PC-3 (cell line): ENCODE measurements around the gene RIMS4. TPM values are rescaled to one million over a fixed set of nuclear protein-coding genes. Genes with fewer than 3 reads are reported as not detected.

Experiments
- ATAC-seq: fragments of 200-7000 bp; cut with Tn5 transposase; 2 replicates; pipeline ENCODE4 v1.9.1; 2020; ENCODE audit warnings: mild to moderate bottlenecking, moderate library complexity
- BruUV-seq: library from RNA; stranded (reverse); fragments of 400-500 nt; replicated peaks from 2 replicates; lab custom pipeline; 2021; lab: Mats Ljungman, UMichigan
- CTCF ChIA-PET: fragments of 300-600 bp; sonication (Branson Sonifier 250); formaldehyde crosslinking; loops from one replicate; lab custom pipeline; 2022; ENCODE audit warnings: antibody characterized with exemption; lab: Charles Lee
- POLR2A ChIA-PET: fragments of 300-600 bp; sonication (Branson Sonifier 250); formaldehyde crosslinking; loops from one replicate; lab custom pipeline; 2022; ENCODE audit warnings: antibody characterized with exemption; ENCODE audit not compliant: unreplicated experiment; lab: Charles Lee
- DNase-seq: peaks from one replicate; pipeline ENCODE4 v3.0.0-alpha.2; 2015
- H2AFZ ChIP-seq: fragments of 300-600 bp; sonication (generic); 2 replicates; pipeline ENCODE4 v1.6.0; 2016; ENCODE audit warnings: antibody characterized with exemption, low read length
- H3F3A ChIP-seq: fragments of 300-600 bp; sonication (generic); one replicate; pipeline ENCODE4 v1.6.0; 2017; ENCODE audit warnings: antibody characterized with exemption, low read length, control low read depth, mild to moderate bottlenecking; ENCODE audit not compliant: unreplicated experiment
- H3K27ac ChIP-seq: fragments of 300-600 bp; sonication (generic); 2 replicates; pipeline ENCODE4 v1.5.1; 2016; ENCODE audit warnings: mild to moderate bottlenecking, low read length
- H3K27me3 ChIP-seq: fragments of 300-600 bp; sonication (generic); 2 replicates; pipeline ENCODE4 v1.6.1; 2016; ENCODE audit warnings: low read length, mixed read lengths
- H3K36me3 ChIP-seq: fragments of 300-600 bp; sonication (generic); 2 replicates; pipeline ENCODE4 v1.6.1; 2016; ENCODE audit warnings: low read depth, mixed run types, low read length, mixed read lengths
- H3K4me1 ChIP-seq: fragments of 300-600 bp; sonication (generic); 2 replicates; pipeline ENCODE4 v1.5.1; 2016; ENCODE audit warnings: low read length; ENCODE audit not compliant: insufficient read depth
- H3K4me2 ChIP-seq: fragments of 300-600 bp; sonication (generic); 2 replicates; pipeline ENCODE4 v1.6.0; 2016; ENCODE audit warnings: low read length
- H3K4me3 ChIP-seq: fragments of 300-600 bp; sonication (generic); 2 replicates; pipeline ENCODE4 v1.5.1; 2016; ENCODE audit warnings: mild to moderate bottlenecking, low read length, mixed read lengths
- H3K79me2 ChIP-seq: fragments of 300-600 bp; sonication (generic); 2 replicates; pipeline ENCODE4 v1.6.1; 2017; ENCODE audit warnings: low read length, mixed read lengths
- H3K9ac ChIP-seq: fragments of 300-600 bp; sonication (generic); 2 replicates; pipeline ENCODE4 v1.6.0; 2016; ENCODE audit warnings: mild to moderate bottlenecking, low read length
- H3K9me2 ChIP-seq: fragments of 300-600 bp; sonication (generic); replicated peaks from 2 replicates; pipeline ENCODE4 v1.6.1; 2016; ENCODE audit warnings: mixed run types, low read length, mixed read lengths
- H3K9me3 ChIP-seq: fragments of 300-600 bp; sonication (generic); 2 replicates; pipeline ENCODE4 v1.6.1; 2016; ENCODE audit warnings: low read length, mixed read lengths
- H4K20me1 ChIP-seq: fragments of 300-600 bp; sonication (generic); 2 replicates; pipeline ENCODE4 v1.6.1; 2016; ENCODE audit warnings: low read length, mixed read lengths
- EZH2 ChIP-seq: fragments of 300-600 bp; sonication (generic); IDR thresholded peaks from one replicate; pipeline ENCODE4 v1.6.1; 2017; ENCODE audit warnings: antibody characterized with exemption, mild to moderate bottlenecking, low read length; ENCODE audit not compliant: unreplicated experiment
- EZH2phosphoT487 ChIP-seq: fragments of 300-600 bp; sonication (generic); IDR thresholded peaks from 2 replicates; pipeline ENCODE4 v1.6.1; 2018; ENCODE audit warnings: mild to moderate bottlenecking, antibody characterized with exemption, low read length, borderline replicate concordance
- intact Hi-C: fragments of 100-400 bp; cut with micrococcal nuclease; formaldehyde crosslinking; loops from 2 replicates; pipeline ENCODE4 v1.9.0; 2023
- total RNA-seq: library from RNA; depleted of rRNA; stranded (reverse); fragments of >200 nt; gene quantifications from 2 replicates; pipeline ENCODE4 v1.2.3, GENCODE V29; 2014
- TF ChIP-seq, protein P1 (sequence below): fragments of 300-600 bp; sonication (generic); conservative IDR thresholded peaks from 2 replicates; pipeline ENCODE4 v1.5.1; 2017; ENCODE audit warnings: antibody characterized with exemption, low read depth, mild to moderate bottlenecking, low read length

Gene RIMS4
- total RNA-seq, 1 experiment from 2014 or later: 0.04 TPM

DNA sequence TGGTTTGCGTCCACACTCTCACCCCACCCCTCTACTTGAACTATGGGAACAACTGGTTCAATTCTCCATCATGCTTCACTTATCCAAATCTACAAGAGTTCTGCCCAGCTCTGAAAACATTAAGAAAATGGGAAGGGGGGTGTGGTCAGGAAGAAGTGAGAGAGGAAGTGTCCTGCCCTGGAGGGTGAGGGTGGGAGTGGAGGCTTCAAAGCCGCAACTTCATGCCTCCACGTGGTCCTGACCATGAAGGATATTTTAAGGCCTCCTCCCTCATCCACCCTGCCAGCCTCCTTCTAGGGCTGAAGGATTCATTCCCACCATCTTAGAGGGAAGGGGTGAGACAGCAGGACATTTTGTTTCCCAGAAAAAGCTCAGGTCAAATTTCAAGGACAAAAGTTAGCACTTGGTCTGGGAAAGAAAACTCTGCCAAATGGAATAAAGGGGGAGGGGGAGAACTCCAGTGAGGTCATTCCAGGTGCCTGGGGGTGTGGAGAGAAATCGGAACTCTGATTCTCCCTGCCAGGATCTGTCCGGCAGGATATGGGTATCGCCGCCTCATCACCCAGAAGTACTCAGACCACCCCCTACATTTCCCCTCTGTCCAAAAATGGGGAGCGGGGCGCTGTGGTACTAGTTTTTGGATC is 4.9 kb downstream of the RIMS4 start:
- Histone ChIP-seq H3K4me2 (no peak overlapping the region), H4K20me1 (no peaks in the 10 kb centered on the region), H2AFZ (no peak overlapping the region), H3K27ac (no peak overlapping the region), H3K4me1 (no peaks in the 10 kb centered on the region), H3K9me2 (no peaks in the 10 kb centered on the region), H3K9me3 (no peaks in the 10 kb centered on the region), H3K27me3 (peaks cover 54% of the 10 kb centered on the region), H3K79me2 (no peaks in the 10 kb centered on the region), H3K9ac (no peak overlapping the region), H3K36me3 (no peaks in the 10 kb centered on the region), H3K4me3 (no peak overlapping the region), H3F3A (no peaks in the 10 kb centered on the region)
- ATAC-seq (no peak), DNase-seq (no peak)
- TF ChIP-seq EZH2phosphoT487 (no peak), EZH2 (no peak)
- TF ChIP-seq, protein P1, sequence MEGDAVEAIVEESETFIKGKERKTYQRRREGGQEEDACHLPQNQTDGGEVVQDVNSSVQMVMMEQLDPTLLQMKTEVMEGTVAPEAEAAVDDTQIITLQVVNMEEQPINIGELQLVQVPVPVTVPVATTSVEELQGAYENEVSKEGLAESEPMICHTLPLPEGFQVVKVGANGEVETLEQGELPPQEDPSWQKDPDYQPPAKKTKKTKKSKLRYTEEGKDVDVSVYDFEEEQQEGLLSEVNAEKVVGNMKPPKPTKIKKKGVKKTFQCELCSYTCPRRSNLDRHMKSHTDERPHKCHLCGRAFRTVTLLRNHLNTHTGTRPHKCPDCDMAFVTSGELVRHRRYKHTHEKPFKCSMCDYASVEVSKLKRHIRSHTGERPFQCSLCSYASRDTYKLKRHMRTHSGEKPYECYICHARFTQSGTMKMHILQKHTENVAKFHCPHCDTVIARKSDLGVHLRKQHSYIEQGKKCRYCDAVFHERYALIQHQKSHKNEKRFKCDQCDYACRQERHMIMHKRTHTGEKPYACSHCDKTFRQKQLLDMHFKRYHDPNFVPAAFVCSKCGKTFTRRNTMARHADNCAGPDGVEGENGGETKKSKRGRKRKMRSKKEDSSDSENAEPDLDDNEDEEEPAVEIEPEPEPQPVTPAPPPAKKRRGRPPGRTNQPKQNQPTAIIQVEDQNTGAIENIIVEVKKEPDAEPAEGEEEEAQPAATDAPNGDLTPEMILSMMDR: no peak
- intact Hi-C loops: no loop called here
- no TSS peak for BruUV-seq
- CTCF ChIA-PET: interaction anchor here (0.9 kb wide), 1 partner anchor 58 kb away, joined by 3 read pairs; no protein-coding TSS in a partner anchor
- POLR2A ChIA-PET: no interaction called here

DNA sequence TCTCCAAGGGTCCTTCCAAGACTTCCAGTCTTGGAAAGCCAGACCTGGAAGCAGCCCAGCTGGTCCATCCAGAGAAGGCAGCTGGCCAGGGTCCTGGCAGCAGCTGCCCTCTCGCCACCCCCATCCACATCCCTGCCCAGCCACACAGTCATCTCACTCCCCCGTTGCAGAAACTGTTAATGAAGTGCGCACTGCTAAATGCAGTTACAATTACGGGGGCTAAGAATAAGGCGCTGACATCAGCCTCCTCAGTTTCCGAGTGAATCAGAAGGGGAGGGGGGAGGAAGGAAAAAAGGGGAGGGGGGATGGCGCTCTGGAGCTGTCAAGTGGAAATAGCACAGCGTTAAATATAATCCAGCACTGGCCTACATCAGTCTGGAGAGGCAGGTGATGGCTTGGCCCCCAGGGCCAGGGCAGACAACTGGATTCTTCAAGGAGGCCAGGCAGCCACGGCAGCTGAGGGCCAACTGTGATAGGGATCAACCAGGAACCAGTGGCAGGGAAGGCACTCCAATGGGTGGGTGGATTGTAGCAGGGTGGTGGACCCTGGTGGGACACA is 6.9 kb downstream of the RIMS4 start:
- no peaks in the 10 kb centered on the region for H3F3A ChIP-seq
- H3K4me3 ChIP-seq: no peak overlapping the region
- no TSS peak for BruUV-seq
- no peaks in the 10 kb centered on the region for H3K4me1 ChIP-seq
- TF ChIP-seq, protein P1: no peak
- no peak for TF ChIP-seq EZH2
- no peak for TF ChIP-seq EZH2phosphoT487
- no peaks in the 10 kb centered on the region for H3K79me2 ChIP-seq
- no peaks in the 10 kb centered on the region for H3K9me3 ChIP-seq
- no peak overlapping the region for H3K27ac ChIP-seq
- H4K20me1 ChIP-seq: no peaks in the 10 kb centered on the region
- peaks cover 40% of the 10 kb centered on the region for H3K27me3 ChIP-seq
- ATAC-seq: no peak
- DNase-seq: no peak
- ChIA-PET POLR2A (no interaction called here), CTCF (no interaction called here)
- H3K9me2 ChIP-seq: no peaks in the 10 kb centered on the region
- no peak overlapping the region for H2AFZ ChIP-seq
- H3K9ac ChIP-seq: no peak overlapping the region
- H3K36me3 ChIP-seq: no peaks in the 10 kb centered on the region
- no peak overlapping the region for H3K4me2 ChIP-seq
- intact Hi-C loops: no loop called here

DNA sequence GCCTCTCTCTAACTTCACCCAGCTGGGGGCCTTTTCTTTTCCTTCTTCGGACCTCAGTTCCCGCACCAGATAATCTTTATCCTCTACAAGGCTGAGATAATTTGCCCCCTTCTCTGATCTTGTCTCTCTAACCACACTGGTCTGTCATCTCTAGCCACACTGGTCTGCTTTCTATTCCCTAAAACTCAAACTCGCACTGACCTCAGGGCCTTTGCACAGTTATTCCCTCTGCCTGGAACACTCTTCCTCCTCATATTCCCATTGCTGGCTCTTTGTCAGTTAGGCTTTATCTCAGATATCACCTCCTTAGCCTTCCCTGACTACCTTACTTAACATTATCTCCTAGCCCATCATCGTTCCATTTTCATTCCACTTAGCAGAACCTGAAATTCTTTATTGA is 7.6 kb downstream of the RIMS4 start:
- no peaks in the 10 kb centered on the region for H3K9me2 ChIP-seq
- no peaks in the 10 kb centered on the region for H3K9me3 ChIP-seq
- no peak overlapping the region for H3K9ac ChIP-seq
- H3K27ac ChIP-seq: no peak overlapping the region
- no peaks in the 10 kb centered on the region for H3K79me2 ChIP-seq
- H3F3A ChIP-seq: no peaks in the 10 kb centered on the region
- peaks cover 39% of the 10 kb centered on the region for H3K27me3 ChIP-seq
- intact Hi-C loops: no loop called here
- no peak overlapping the region for H3K4me2 ChIP-seq
- BruUV-seq: no TSS peak
- H3K4me1 ChIP-seq: no peaks in the 10 kb centered on the region
- no peaks in the 10 kb centered on the region for H3K36me3 ChIP-seq
- ATAC-seq: no peak
- H4K20me1 ChIP-seq: no peaks in the 10 kb centered on the region
- DNase-seq: no peak
- H3K4me3 ChIP-seq: no peak overlapping the region
- ChIA-PET POLR2A (no interaction called here), CTCF (no interaction called here)
- no peak for TF ChIP-seq EZH2
- TF ChIP-seq EZH2phosphoT487: no peak
- TF ChIP-seq, protein P1: no peak
- no peak overlapping the region for H2AFZ ChIP-seq
